AG04449 (cell line): ENCODE measurements around the gene IQSEC3.

Source experiments
- CTCF ChIA-PET: fragments of 350-600 bp; formaldehyde crosslinking; extraction: SDS; loops from one replicate; lab custom pipeline; 2021; ENCODE audit warnings: antibody characterized with exemption; lab: Yijun Ruan, JAX
- POLR2A ChIA-PET: fragments of 400-600, 350-600 bp; formaldehyde crosslinking; extraction: SDS; loops from one replicate; lab custom pipeline; 2020; ENCODE audit warnings: antibody characterized with exemption, inconsistent platforms; lab: Yijun Ruan, JAX
- DNase-seq: peaks from one replicate; pipeline ENCODE4 v3.0.0-alpha.2; 2010; ENCODE audit warnings: low read depth, low spot score
- H3K4me3 ChIP-seq: 2 replicates; pipeline ENCODE4 v1.5.1; 2011; ENCODE audit warnings: low read depth, mild to moderate bottlenecking, control low read depth, low read length
- TF ChIP-seq, protein P1 (sequence below): IDR thresholded peaks from one replicate; pipeline ENCODE4 v1.5.1; 2011; ENCODE audit warnings: mild to moderate bottlenecking, moderate library complexity, low read length, control low read depth, inconsistent platforms; ENCODE audit not compliant: insufficient read depth; ENCODE audit errors: missing control alignments

Gene IQSEC3

DNA sequence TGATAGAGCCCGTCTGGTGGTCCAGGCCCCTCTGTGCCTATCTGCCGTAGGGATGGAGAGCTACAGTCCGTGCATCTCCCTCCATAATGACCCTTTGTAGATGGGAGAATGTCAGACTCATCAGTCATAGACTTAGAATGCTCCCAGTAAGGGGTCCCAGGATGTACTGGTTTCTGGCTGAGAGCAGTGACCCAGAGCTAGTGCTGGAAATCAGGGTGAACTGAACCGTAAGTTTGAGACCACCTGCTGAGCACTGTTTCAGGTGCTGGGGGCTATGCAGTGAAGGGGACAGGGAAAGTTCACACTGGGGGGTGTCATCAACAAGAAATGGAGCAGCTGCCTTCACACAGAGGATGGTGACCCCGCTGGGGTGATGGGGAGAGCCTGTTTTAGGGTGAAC is 113.3 kb downstream of the IQSEC3 start:
- ChIA-PET POLR2A (no interaction called here), CTCF (interaction anchor here (1.1 to 6.8 kb wide), 3 partner anchors 9 to 26 kb away, joined by 3 to 44 read pairs (median 3); no protein-coding TSS in a partner anchor)
- DNase-seq: no peak

DNA sequence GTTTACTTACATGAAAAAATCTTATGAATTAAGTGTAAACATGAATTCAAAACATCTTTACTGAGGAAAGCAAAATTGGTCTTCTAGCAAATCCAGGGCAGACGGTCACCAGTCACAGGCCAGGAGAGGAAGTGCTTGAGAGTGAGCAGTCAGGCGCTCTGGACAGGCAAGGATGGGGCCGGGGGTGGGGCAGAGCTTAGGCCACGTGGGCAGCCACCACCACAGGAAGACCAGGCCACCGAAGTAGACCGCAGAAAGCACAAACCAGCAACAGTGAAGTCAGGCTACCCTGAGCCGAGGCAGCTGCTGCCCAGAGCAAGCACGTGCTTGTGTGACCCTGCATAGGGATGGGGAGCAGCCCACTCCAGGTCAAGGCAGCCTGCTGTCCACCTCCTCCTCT is 113.9 kb downstream of the IQSEC3 start:
- ChIA-PET CTCF (interaction anchor here (1.4 to 6.8 kb wide), 2 partner anchors 8 to 10 kb away, joined by 3 to 44 read pairs; no protein-coding TSS in a partner anchor), POLR2A (no interaction called here)
- no peak for DNase-seq
- TF ChIP-seq, protein P1, sequence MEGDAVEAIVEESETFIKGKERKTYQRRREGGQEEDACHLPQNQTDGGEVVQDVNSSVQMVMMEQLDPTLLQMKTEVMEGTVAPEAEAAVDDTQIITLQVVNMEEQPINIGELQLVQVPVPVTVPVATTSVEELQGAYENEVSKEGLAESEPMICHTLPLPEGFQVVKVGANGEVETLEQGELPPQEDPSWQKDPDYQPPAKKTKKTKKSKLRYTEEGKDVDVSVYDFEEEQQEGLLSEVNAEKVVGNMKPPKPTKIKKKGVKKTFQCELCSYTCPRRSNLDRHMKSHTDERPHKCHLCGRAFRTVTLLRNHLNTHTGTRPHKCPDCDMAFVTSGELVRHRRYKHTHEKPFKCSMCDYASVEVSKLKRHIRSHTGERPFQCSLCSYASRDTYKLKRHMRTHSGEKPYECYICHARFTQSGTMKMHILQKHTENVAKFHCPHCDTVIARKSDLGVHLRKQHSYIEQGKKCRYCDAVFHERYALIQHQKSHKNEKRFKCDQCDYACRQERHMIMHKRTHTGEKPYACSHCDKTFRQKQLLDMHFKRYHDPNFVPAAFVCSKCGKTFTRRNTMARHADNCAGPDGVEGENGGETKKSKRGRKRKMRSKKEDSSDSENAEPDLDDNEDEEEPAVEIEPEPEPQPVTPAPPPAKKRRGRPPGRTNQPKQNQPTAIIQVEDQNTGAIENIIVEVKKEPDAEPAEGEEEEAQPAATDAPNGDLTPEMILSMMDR: no peak
- H3K4me3 ChIP-seq: no peak overlapping the region

More for the DNA sequence above, 113.3 kb downstream of the IQSEC3 start:
- no peak overlapping the region for H3K4me3 ChIP-seq
- TF ChIP-seq, protein P1: no peak

DNA sequence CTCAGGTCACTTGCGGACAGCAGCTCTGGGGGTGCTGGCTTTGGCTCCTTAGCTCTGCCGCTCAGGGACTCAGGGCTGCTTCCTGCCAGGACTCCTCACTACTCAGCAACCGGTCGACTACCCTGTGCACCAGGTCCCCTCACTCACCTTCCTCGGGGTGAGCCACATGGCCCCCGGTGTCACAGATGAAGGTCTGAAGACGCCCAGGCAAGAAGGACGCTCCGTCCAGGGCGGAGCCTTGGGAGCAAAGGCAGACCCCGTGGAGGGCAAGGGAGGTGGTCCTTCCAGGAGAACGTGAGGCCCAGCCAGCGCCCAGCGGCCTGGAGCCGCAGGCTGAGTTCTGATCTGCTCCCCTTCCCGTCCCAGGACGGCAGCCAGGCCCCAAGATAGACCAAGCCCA is 115.4 kb downstream of the IQSEC3 start:
- no peak for DNase-seq
- POLR2A ChIA-PET: no interaction called here
- TF ChIP-seq, protein P1: no peak
- no peak overlapping the region for H3K4me3 ChIP-seq
- CTCF ChIA-PET: no interaction called here

DNA sequence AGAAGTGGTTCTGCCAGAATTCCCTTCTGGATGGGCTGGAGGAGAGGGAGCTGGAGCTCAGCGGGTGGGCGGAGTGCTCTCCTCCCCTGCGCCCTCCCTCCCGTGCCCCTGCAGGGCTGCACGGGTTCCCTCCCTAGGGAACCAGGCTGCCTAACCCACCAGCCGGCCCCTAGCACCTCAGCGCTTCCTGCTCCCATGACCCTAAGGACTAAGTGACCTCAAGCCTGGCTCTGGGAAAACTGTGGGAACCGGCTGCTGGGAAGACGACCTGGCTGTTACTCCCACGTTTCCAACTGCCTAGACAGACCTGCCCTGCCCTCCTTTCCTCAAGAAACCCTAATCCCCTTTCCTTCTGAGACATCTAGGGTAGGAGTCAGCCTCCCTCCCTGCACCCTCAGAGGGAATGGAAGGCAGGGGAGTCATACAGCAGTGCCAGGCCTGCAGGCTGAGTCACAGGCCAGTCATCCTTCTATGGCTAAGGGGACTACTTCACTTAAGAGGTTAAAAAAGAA is 115.9 kb downstream of the IQSEC3 start:
- TF ChIP-seq, protein P1: no peak
- no peak overlapping the region for H3K4me3 ChIP-seq
- DNase-seq: peak; percentile 21
- ChIA-PET POLR2A (no interaction called here), CTCF (no interaction called here)

DNA sequence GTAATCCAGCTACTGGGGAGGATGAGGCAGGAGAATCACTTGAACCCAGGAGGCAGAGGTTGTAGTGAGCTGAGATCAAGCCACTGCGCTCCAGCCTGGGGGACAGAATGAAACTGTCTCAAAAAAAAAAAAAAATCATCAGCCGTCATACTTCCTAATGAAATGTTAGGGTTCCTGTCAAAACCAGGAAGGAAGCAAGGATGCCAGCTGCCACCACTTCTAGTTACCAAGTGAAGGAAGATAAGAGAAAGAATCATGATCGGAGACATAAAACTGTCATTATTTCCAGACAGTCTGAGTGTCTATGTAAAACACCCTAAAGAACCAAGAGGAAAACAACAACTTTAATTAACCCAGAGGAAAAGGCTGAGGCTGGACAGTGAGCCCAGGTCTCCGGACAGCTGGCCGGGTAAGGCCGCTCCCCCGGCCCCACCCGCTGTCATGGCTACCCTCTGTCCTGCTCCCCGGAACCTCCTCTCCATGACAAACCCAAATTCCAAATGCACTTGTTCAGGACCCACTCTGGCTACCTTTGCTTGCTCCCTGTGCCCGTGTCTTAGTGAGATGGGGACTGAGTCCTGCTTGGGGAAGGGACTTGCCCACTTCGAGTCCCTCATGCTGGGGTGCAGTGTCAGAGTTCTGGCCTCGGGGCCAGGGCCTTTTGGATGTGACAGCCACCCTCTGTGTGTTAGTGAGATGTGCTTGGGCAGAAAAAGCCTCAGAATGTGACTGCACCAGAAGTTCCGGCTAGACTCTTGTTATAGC is 118.4 kb downstream of the IQSEC3 start:
- ChIA-PET CTCF (no interaction called here), POLR2A (no interaction called here)
- DNase-seq: no peak
- H3K4me3 ChIP-seq: no peak overlapping the region
- TF ChIP-seq, protein P1: no peak

DNA sequence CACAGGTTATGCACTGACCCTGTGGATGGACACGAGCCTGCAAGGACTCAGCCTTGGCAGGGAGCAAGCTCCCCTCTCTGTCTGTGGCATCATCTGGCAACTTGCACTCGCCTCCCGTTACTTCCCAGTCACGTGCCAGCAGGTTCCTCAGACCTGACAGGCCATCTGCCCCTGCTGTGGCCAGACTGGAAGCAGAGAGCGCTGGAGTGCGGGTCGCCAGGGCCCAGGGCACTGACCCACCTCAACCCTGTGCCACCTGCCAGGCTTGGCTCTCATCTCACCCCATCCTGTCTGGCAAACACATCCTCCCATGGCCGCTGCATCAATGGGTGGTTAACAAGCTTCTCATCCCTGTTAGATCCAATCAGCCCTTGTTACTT is 119.0 kb downstream of the IQSEC3 start:
- CTCF ChIA-PET: no interaction called here
- TF ChIP-seq, protein P1: no peak
- no peak for DNase-seq
- POLR2A ChIA-PET: no interaction called here
- no peak overlapping the region for H3K4me3 ChIP-seq
